Right kidney (tissue), 9 donors: ENCODE results near the gene ZNF564.
"Not testable (repeated sequence)": the region's sequence is repeated elsewhere in the genome, so short reads cannot be mapped to it uniquely, and the experiment has no call there.

ENCODE experiments used
- DNase-seq: peaks from one replicate; pipeline ENCODE4 v3.0.0-alpha.2; 2016
- long read RNA-seq, 8 donors: transcript quantifications; one replicate each; lab custom pipeline, GENCODE V29; 2026

The ZNF564 gene
- long read RNA-seq, donor 1, transcript ZNF564-201 (4 exons, 2,935 nt), result major isoform, 6 of 6 reads
- long read RNA-seq, donor 1, partial matches to known transcripts, result 0 of 6 reads
- long read RNA-seq, donor 1, other reads (novel, unspliced or antisense), result 0 of 6 reads
- long read RNA-seq, donor 2, partial matches to known transcripts, result 0 of 3 reads
- long read RNA-seq, donor 2, other reads (novel, unspliced or antisense), result 0 of 3 reads
- long read RNA-seq, donor 3, partial matches to known transcripts, result 0 of 3 reads
- long read RNA-seq, donor 3, other reads (novel, unspliced or antisense), result 0 of 3 reads
- long read RNA-seq, donor 4, transcript ZNF564-201 (4 exons, 2,935 nt), result major isoform, 7 of 7 reads
- long read RNA-seq, donor 4, partial matches to known transcripts, result 0 of 7 reads
- long read RNA-seq, donor 4, other reads (novel, unspliced or antisense), result 0 of 7 reads
- long read RNA-seq, donor 5, transcript ZNF564-201 (4 exons, 2,935 nt), result major isoform, 8 of 8 reads
- long read RNA-seq, donor 5, partial matches to known transcripts, result 0 of 8 reads
- long read RNA-seq, donor 5, other reads (novel, unspliced or antisense), result 0 of 8 reads
- long read RNA-seq, donor 6, transcript ZNF564-201 (4 exons, 2,935 nt), result major isoform, 5 of 5 reads
- long read RNA-seq, donor 6, partial matches to known transcripts, result 0 of 5 reads
- long read RNA-seq, donor 6, other reads (novel, unspliced or antisense), result 0 of 5 reads
- long read RNA-seq, donor 7, result 0 reads
- long read RNA-seq, donor 8, partial matches to known transcripts, result 0 of 4 reads
- long read RNA-seq, donor 8, other reads (novel, unspliced or antisense), result 0 of 4 reads

- peak; percentile 99 for DNase-seq
Measured at GRCh38 chr19:12551060-12551832, at the start of gene ZNF564. Gene ZNF564 (minus strand): TSS chr19:12551482. CDS start chr19:12551332, 150 bp downstream.

- DNase-seq, result no peak
Measured at GRCh38 chr19:12597594-12597993, 46.3 kb upstream of the ZNF564 start.

DNA sequence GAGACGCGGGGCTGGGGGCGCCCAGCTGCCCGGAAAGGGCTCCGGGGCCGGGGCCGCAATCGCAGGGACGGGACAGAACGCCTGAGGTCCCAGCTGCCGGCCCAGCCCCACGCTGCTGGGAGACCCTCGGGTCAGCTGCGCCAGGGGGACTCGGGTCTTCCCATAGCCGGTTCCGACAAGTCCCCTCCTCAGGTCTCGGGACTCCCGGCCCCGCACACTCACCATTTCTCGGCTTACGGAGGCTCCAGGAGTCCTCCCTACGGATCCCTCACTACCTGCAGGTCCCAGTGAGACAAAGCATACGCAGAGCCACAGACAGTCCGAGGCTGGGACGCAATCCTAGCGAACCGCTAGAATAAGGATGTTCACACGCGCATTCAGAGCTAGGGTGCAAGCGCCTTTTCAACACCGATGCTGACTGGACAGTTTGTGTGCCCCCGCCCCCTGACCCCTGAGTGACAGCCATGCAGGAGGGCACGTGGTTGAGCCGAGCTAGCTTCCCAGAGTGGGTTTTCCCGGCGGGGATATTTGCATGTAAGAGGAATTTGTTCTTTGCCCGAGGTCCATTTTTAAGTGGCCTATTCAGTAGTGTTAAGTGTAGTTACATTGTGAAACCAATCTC is 45.8 kb upstream of the ZNF564 start:
- peak; percentile 51 for DNase-seq

GRCh38 chr19:12596485-12596884 is 45.2 kb upstream of the ZNF564 start:
- no peak for DNase-seq

DNA sequence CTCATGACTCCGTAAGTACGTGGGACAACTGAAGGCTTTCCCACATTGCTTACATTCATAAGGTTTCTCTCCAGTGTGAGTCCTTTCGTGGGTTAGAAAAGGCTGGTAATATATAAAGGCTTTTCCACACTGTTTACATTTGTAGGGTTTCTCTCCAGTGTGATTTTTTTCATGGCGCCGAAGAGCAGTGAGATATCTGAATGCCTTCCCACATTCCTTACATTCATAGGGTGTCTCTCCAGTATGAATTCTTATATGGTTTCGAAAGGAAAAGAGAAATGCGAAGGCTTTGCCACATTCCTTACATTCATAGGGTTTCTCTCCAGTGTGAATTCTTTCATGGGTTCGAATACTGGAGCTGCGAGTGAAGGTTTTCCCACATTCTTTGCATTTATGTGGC is 29.8 kb upstream of the ZNF564 start:
- DNase-seq, result no peak

DNA sequence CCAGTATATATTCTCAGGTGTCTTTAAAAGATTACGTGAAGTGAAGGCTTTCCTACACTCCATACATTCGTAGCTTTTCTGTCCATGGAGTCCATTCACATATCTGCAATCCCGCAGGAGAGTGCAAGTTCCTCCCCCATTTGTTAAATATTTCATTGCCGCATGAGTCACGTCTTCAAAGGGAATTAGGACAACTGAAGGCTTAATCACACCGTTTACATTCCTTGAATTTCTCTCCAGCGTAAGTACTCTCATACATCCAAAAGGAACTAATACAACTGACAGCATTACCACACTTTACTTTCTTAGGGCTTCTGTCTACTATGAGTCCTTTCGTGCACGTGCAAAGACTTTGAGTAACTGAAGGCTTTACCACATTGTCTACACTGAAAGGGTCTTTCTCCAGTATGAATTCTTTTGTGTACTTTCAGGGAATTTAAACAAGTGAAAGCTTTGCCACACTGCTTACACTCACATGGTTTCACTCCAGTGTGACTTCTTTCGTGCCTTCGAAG is 29.0 kb upstream of the ZNF564 start:
- DNase-seq, result no peak

- DNase-seq, result no peak
Measured at GRCh38 chr19:12578641-12579040, 27.4 kb upstream of the ZNF564 start.

- DNase-seq, result no peak
Measured at GRCh38 chr19:12574036-12574435, 22.8 kb upstream of the ZNF564 start.

- no peak for DNase-seq
Measured at GRCh38 chr19:12567951-12568350, 16.7 kb upstream of the ZNF564 start.

DNA sequence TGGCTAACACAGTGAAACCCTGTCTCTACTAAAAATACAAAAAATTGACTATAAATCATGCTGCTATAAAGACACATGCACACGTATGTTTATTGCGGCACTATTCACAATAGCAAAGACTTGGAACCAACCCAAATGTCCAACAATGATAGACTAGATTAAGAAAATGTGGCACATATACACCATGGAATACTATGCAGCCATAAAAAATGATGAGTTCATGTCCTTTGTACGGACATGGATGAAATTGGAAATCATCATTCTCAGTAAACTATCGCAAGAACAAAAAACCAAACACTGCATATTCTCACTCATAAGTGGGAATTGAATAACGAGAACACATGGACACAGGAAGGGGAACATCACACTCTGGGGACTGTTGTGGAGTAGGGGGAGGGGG is 15.1 kb upstream of the ZNF564 start:
- not testable (repeated sequence) for DNase-seq

DNA sequence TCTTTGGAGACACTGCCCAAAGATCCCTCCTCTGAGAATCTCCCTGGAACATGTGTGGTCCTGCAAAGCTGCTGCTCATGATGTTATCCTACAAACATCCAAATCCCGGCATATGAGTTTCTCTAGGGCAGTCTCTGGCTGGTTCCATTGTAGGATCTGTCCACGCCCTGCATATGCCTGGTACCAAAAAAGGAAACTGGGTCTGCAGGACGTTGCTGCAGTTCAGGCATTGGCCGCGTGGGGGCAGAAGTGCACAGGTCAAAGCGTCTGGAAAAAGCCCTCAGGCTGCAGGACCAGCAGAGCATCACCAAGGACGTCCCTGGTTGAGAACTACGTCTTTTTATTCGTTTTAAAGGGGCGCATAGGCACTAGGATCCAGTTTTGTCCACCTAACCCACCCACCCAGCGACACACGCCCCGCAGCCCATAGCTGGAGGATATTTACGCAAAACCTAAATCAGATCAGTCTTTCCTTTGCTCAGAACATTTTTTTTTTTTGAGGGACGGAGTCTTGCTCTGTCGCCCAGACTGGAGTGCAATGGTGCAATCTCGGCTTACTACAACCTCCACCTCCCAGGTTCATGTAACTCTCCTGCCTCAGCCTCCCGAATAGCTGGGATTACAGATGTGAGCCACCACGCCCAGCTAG is 12.9 kb upstream of the ZNF564 start:
- DNase-seq, result peak; percentile 67

DNA sequence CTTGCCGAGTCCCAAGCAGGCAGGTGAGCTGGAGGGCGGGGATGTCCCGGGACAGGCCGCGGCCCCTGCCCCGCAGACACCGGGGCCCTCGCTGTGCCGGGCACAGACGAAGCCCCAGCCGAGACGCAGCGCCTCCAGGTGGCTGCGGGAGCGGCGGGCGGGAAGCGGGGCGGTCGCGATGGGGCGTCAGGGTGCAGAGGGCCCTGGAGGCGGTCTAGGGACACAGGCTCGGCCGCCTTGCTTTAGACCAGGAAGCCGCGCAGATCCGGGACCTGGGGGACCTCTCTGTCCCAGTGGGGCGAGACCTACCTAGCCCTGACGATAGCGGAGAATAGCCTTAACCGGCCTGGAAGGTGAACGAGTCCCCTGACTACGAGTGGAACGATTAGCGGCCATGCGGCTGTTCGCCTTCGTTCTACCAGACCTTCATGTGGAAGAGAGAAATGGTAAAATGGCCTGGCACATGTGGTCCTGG is 4.2 kb upstream of the ZNF564 start:
- peak; percentile 38 for DNase-seq

DNA sequence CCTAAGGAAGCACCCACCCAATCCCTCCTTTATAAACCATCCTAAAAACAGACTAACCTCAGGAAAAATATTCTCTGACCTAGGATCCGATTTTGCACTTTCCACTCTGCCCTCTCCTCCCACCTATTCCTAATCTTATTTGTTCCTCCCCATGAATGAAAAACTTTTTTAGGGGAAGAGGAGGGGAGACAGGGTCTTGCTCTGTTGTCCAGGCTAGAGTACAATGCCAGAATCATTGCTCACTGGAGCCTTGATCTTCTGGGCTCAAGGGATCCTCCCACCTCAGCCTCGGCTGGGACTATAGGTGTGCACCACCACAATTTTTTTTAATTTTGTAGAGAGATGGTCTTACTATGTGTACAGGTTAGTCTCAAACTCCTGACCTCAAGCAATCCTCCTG is 4.4 kb downstream of the ZNF564 start:
- DNase-seq, result no peak

DNA sequence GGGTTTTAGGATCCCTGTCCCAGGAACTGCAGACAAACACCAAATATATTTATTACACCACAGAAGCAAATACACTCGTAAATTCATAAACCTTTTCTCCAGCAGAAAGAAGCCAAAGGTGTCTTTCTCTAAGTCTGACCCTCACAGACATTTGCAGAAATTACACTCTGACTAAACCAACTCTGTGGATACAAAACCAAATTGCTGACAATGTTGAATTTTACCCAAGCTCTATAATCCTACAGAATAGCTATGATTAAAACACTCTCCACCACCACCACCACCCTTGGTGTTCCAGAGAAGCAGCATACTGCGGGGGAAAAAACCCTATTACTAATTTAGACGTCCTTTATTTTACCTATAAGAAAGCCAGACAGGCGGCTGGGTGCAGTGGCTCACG is 5.2 kb downstream of the ZNF564 start:
- DNase-seq, result no peak

DNA sequence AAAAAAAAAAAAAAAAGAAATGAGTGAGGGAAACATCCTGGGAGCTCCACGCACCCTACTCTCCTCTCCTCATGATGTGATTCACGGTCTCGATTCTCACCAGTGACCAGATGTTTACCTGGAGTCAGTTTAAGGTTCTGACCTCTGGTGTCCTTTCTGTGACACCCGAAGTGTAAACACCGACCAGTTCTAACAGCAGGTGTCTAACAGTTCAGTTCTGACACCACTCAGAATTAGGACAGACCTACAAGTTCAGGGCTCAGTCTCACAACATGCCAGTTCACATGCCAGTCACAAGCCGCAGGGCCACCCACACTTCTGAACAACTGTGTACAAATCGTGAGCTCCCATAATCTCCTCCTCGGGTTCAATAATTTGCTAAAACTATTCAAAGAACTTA is 6.0 kb downstream of the ZNF564 start:
- DNase-seq, result no peak

DNA sequence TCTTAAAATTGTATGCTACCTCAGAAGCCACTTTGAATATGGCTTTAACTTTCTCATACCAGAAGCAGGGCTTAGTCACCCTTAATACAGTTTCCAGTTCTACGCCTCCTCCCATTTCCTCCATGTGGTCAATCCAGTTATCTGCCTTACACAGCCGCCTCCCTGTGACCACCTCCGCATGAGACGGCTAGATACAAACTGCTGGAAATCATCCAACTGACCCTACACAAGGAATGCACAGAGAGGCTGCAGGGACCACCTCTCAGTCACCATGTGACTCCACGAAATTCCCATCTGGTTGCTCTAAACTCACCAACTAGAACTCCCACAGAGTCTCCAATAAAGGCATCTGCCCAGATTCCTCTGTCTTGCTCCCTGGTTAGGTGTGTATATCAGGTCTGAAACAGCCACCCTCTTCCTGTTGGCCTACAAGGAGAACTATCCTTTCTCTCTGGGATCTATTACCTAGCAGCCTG is 6.8 kb downstream of the ZNF564 start:
- DNase-seq, result no peak

DNA sequence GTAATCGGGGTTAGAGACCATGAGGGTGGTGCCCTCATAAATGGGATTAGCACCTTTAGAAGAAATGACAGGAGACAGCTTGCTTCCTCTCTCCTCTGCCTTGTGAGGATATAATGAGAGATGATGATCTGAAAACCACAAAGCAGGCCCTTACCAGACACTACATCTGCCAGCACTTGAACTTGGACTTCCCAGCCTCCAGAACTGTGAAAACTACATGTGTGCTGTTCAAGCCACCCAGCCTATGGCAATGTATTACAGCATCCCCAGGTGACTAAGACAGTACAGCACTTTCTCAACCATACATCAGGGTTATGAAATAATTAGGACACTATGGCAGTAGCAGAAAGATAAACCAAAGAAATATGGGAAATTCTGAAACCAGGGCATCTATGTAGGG is 7.4 kb downstream of the ZNF564 start:
- no peak for DNase-seq

DNA sequence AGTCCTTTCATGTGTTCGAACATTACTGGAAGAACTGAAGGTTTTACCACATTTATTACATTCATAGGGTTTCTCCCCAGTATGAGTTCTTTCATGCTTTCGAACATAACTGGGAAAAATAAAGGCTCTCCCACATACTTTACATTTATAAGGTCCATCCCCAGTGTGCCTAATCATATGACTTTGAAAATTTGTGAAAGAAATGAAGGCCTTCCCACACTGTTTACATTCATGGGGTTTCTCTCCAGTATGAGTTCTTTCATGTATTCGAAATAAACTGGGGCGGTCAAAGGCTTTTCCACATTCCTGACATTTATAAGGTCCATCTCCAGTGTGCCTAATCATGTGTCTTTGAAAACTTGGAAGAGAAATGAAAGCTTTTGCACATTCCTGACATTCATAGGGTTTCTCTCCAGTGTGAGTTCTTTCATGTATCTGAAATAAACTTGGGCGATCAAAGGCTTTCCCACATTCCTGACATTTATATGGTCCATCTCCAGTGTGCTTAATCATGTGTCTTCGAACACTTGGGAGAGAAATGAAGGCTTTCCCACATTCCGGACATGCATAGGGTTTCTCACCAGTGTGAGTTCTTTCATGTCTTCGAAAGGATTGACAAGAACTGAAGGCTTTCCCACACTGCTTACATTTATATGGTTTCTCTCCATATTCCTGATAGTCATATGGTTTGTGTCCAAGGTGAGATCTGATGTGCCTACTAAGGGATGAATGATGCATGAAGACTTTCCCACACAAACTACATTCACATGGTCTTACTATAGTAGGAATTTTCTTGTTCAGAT is 24.0 kb downstream of the ZNF564 start:
- DNase-seq, result peak; percentile 10

DNA sequence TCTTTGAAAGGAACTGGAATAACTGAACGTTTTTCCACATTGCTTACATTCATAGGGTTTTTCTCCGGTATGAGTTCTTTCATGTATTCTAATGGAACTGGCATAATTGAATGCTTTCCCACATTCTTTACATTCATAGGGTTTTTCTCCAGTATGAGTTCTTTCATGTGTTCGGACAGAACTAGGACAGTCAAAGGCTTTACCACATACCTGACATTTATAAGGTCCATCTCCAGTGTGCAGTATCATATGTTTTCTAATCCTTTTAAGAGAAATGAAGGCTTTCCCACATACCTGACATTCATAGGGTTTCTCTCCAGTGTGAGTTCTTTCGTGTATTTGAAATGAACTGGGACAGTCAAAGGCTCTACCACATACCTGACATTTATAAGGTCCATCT is 24.7 kb downstream of the ZNF564 start:
- no peak for DNase-seq

- no peak for DNase-seq
Measured at GRCh38 chr19:12521996-12522395, 29.3 kb downstream of the ZNF564 start.
